Measurements from ENCODE around the gene PDXK.

Gene PDXK

DNA sequence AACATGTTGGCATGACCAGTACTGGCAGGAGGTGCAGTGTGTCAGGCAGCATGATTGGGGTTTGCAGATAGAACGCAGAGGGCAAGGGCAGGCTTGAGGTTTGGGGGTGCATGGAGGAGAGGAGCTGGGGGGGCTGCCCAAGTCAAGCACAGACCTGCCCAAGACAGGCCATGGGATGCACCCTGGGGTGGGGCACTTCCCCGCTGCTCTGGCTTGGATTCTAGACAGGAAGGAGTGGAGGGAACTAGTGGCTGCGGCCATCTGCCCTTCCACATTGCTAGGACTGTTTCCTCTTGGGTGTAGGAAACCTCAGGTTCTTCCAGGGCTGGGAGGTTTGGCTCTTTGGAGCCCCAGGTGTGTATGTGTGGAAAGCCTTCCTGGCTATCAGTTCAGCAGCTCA, 3.0 kb downstream of the PDXK start:
- Histone ChIP-seq H3K27me3 (ENCODE audit: insufficient read depth, low read length, poor library complexity) (no peaks in the 10 kb centered on the region), H4K8ac (ENCODE audit: low read depth, low read length) (no peak overlapping the region), H3K4me2 (ENCODE audit: low read length) (no peak overlapping the region), H3K4ac (ENCODE audit: low read depth, low read length) (no peak overlapping the region), H3K4me1 (ENCODE audit: control insufficient read depth, low read depth, low read length) (peaks cover 2% of the 10 kb centered on the region), H2BK120ac (ENCODE audit: low read depth, low read length) (no peak overlapping the region), H3K79me2 (ENCODE audit: control insufficient read depth, insufficient read depth, low read length) (peaks cover 18% of the 10 kb centered on the region), H4K5ac (ENCODE audit: low read length) (no peak overlapping the region), H3K56ac (ENCODE audit: low read length) (peak overlapping the region; percentile 15), H2AK5ac (ENCODE audit: low read length) (no peak overlapping the region), H2BK15ac (replicated peaks; ENCODE audit: low read depth) (no peak overlapping the region), H2BK5ac (ENCODE audit: low read length) (no peak overlapping the region), H3K36me3 (ENCODE audit: control insufficient read depth, insufficient read depth, low read length) (peaks cover 1% of the 10 kb centered on the region), H3K18ac (ENCODE audit: low read length) (no peak overlapping the region), H3K79me1 (ENCODE audit: low read length) (peaks cover 22% of the 10 kb centered on the region), H3K27ac (ENCODE audit: low read depth, low read length) (no peak overlapping the region), H3K23ac (ENCODE audit: low read length) (no peak overlapping the region), H3K9ac (ENCODE audit: low read length) (no peak overlapping the region), H3K4me3 (ENCODE audit: low read length) (no peak overlapping the region)
- WGBS (ENCODE audit: extremely low coverage, insufficient coverage, low lambda C conversion rate) = no CpG with 5 or more reads among the region's 3 CpGs
- no peak for DNase-seq

DNA sequence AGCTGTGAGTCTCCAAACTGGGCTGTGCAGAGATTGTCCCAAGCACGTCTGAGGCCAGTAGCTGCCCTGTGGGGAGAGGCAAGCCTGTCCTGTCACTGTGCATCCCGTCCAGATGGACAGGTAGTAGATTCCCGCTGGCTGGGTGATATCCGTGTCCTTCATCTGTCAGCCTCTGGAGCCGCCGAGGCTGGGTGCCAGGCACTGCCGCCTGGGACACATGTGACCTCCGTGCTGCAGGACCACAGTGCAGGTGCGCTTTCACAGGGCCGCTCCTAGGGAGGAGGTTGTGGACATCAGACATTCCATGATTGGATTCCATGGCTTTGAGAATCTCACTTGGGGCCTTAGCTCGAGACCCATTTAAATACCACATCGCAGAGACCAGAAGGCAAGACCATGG, 4.7 kb downstream of the PDXK start:
- no peak overlapping the region for H3K9ac ChIP-seq (ENCODE audit: low read length)
- no peak for DNase-seq

DNA sequence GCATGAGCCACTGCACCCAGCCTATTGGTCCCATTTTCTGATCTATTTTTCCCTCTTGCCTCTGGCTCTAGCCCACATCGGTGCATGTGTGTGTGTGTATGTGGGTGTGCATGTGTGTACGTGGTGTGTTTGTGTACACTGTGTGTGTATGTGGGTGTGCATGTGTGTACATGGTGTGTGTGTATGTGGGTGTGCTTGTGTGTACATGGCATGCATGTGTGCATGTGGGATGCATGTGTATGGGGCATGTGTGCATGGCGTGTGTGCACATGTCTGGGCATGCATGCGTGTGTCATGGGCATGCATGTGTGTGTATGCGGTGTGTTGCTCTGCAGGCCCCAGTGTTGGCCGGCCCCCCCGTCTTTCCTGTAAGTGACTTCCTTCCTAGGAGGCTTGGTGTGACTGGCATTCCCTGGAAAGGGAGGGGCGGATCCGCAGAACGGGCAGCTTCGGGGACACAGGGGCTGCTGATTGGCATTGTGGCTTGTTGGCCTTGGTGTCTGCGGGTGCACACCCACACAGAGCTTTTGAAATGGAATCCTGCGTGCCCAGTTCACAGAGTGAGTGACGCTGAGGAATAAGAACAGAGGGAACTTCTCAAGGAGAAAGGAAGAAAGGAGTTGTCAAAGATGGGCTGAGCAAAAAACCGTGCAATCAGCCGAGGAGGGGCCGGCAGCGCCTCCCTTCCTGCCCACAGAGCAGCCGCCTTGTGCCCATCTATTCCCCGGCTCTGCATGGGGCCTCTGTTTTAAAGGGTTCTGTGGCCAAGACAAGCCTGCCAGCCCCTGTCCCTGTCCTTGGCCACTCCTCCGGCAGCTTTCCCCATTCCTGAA, 8.0 kb downstream of the PDXK start:
- Histone ChIP-seq H3K23ac (ENCODE audit: low read length) (no peak overlapping the region), H3K9ac (ENCODE audit: low read length) (no peak overlapping the region), H3K36me3 (ENCODE audit: control insufficient read depth, insufficient read depth, low read length) (peaks cover 1% of the 10 kb centered on the region), H2BK15ac (replicated peaks; ENCODE audit: low read depth) (no peak overlapping the region), H2BK5ac (ENCODE audit: low read length) (no peak overlapping the region), H3K79me2 (ENCODE audit: control insufficient read depth, insufficient read depth, low read length) (peaks cover 19% of the 10 kb centered on the region), H3K79me1 (ENCODE audit: low read length) (peaks cover 16% of the 10 kb centered on the region), H2BK120ac (ENCODE audit: low read depth, low read length) (no peak overlapping the region), H3K4ac (ENCODE audit: low read depth, low read length) (no peak overlapping the region), H3K27me3 (ENCODE audit: insufficient read depth, low read length, poor library complexity) (no peaks in the 10 kb centered on the region), H3K56ac (ENCODE audit: low read length) (peak overlapping the region; percentile 49), H3K4me2 (ENCODE audit: low read length) (no peak overlapping the region), H4K5ac (ENCODE audit: low read length) (no peak overlapping the region), H2AK5ac (ENCODE audit: low read length) (no peak overlapping the region), H3K27ac (ENCODE audit: low read depth, low read length) (no peak overlapping the region), H3K18ac (ENCODE audit: low read length) (no peak overlapping the region), H3K4me3 (ENCODE audit: low read length) (no peak overlapping the region), H4K8ac (ENCODE audit: low read depth, low read length) (no peak overlapping the region), H3K4me1 (ENCODE audit: control insufficient read depth, low read depth, low read length) (peaks cover 2% of the 10 kb centered on the region)
- WGBS (ENCODE audit: extremely low coverage, insufficient coverage, low lambda C conversion rate) = no CpG with 5 or more reads among the region's 21 CpGs
- DNase-seq = no peak

More for the DNA sequence above, 4.7 kb downstream of the PDXK start:
- Histone ChIP-seq H2BK120ac (ENCODE audit: low read depth, low read length) (no peak overlapping the region), H3K4me1 (ENCODE audit: control insufficient read depth, low read depth, low read length) (peaks cover 4% of the 10 kb centered on the region), H4K5ac (ENCODE audit: low read length) (no peak overlapping the region), H3K56ac (ENCODE audit: low read length) (no peak overlapping the region), H3K4me3 (ENCODE audit: low read length) (no peak overlapping the region), H3K4ac (ENCODE audit: low read depth, low read length) (no peak overlapping the region), H3K23ac (ENCODE audit: low read length) (no peak overlapping the region), H2AK5ac (ENCODE audit: low read length) (no peak overlapping the region), H3K27me3 (ENCODE audit: insufficient read depth, low read length, poor library complexity) (no peaks in the 10 kb centered on the region), H2BK15ac (replicated peaks; ENCODE audit: low read depth) (no peak overlapping the region), H3K36me3 (ENCODE audit: control insufficient read depth, insufficient read depth, low read length) (peaks cover 1% of the 10 kb centered on the region), H3K4me2 (ENCODE audit: low read length) (no peak overlapping the region), H3K27ac (ENCODE audit: low read depth, low read length) (no peak overlapping the region), H4K8ac (ENCODE audit: low read depth, low read length) (no peak overlapping the region), H3K79me2 (ENCODE audit: control insufficient read depth, insufficient read depth, low read length) (peaks cover 23% of the 10 kb centered on the region), H2BK5ac (ENCODE audit: low read length) (no peak overlapping the region), H3K79me1 (ENCODE audit: low read length) (peaks cover 25% of the 10 kb centered on the region), H3K18ac (ENCODE audit: low read length) (no peak overlapping the region)
- no CpG with 5 or more reads among the region's 12 CpGs for WGBS (ENCODE audit: extremely low coverage, insufficient coverage, low lambda C conversion rate)

DNA sequence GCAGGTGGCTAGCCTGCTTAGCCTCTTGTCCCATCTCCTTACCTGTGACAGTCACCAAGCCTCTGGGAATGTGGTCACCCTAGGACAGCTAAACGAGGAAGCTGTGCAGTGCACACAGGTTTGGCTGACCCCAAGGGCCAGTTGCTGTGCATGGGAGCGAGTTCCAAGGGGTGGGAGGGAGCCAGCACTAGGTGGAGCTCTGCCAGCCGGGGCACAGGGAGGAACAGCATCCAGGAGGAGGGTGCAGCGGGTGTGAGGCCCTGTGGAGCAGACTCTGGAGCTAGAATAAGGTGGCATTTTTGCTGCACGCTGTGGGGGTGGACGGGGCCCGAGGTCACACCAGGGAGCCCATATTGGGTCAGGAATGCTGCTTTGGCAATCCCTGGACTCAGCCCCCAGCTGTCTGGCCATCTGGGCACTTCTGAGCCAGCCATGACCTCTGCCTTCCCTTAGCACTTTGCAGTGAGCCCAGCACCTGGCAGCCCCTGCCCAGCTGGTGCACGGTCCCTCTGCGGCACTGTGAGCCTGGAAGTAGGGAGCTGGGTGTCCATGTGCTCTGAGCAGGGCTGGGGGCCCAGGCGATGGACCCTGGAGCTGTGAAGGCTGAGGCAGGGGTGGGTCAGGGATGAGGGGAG, 8.7 kb downstream of the PDXK start:
- H3K27me3 ChIP-seq (ENCODE audit: insufficient read depth, low read length, poor library complexity) = no peaks in the 10 kb centered on the region
- WGBS (ENCODE audit: extremely low coverage, insufficient coverage, low lambda C conversion rate) = no CpG with 5 or more reads among the region's 10 CpGs

DNA sequence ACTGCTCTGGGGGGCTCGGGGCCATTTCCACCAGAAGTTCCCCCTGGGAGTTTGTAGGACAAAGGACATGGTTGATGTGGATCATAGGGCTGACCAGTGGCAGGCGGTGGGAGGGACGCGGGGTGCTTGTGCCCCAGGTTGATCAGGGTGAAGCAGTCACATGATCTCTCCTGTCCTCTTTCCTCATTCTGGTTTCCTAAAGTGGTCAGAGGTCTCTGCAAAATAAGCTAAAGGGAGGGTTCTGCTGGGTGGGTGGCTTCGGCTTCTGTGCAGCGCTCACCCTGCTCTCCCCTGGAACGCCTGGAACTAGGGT, 9.2 kb downstream of the PDXK start:
- H3K27ac ChIP-seq (ENCODE audit: low read depth, low read length) = peak overlapping the region; percentile 53
- peaks cover 16% of the 10 kb centered on the region for H3K79me1 ChIP-seq (ENCODE audit: low read length)
- DNase-seq = no peak
- H3K4me3 ChIP-seq (ENCODE audit: low read length) = peak overlapping the region; percentile 26
- no peaks in the 10 kb centered on the region for H3K27me3 ChIP-seq (ENCODE audit: insufficient read depth, low read length, poor library complexity)
- H3K36me3 ChIP-seq (ENCODE audit: control insufficient read depth, insufficient read depth, low read length) = peaks cover 1% of the 10 kb centered on the region
- H3K56ac ChIP-seq (ENCODE audit: low read length) = peak overlapping the region; percentile 95
- peaks cover 18% of the 10 kb centered on the region for H3K79me2 ChIP-seq (ENCODE audit: control insufficient read depth, insufficient read depth, low read length)
- no peak overlapping the region for H4K5ac ChIP-seq (ENCODE audit: low read length)
- peak overlapping the region; percentile 79 for H3K9ac ChIP-seq (ENCODE audit: low read length)
- H3K23ac ChIP-seq (ENCODE audit: low read length) = peak overlapping the region; percentile 80
- H2BK15ac ChIP-seq (replicated peaks; ENCODE audit: low read depth) = no peak overlapping the region
- H2AK5ac ChIP-seq (ENCODE audit: low read length) = no peak overlapping the region
- peak overlapping the region; percentile 82 for H3K4me2 ChIP-seq (ENCODE audit: low read length)
- peak overlapping the region; percentile 29 for H2BK5ac ChIP-seq (ENCODE audit: low read length)
- peaks cover 2% of the 10 kb centered on the region for H3K4me1 ChIP-seq (ENCODE audit: control insufficient read depth, low read depth, low read length)
- no peak overlapping the region for H4K8ac ChIP-seq (ENCODE audit: low read depth, low read length)
- H3K18ac ChIP-seq (ENCODE audit: low read length) = peak overlapping the region; percentile 8
- no CpG with 5 or more reads among the region's 7 CpGs for WGBS (ENCODE audit: extremely low coverage, insufficient coverage, low lambda C conversion rate)
- no peak overlapping the region for H2BK120ac ChIP-seq (ENCODE audit: low read depth, low read length)
- H3K4ac ChIP-seq (ENCODE audit: low read depth, low read length) = peak overlapping the region; percentile 26

More for the DNA sequence above, 8.7 kb downstream of the PDXK start:
- H3K4me3 ChIP-seq (ENCODE audit: low read length) = no peak overlapping the region
- peaks cover 2% of the 10 kb centered on the region for H3K4me1 ChIP-seq (ENCODE audit: control insufficient read depth, low read depth, low read length)
- no peak overlapping the region for H4K8ac ChIP-seq (ENCODE audit: low read depth, low read length)
- H2BK5ac ChIP-seq (ENCODE audit: low read length) = no peak overlapping the region
- H3K79me2 ChIP-seq (ENCODE audit: control insufficient read depth, insufficient read depth, low read length) = peaks cover 18% of the 10 kb centered on the region
- H2BK15ac ChIP-seq (replicated peaks; ENCODE audit: low read depth) = no peak overlapping the region
- H3K23ac ChIP-seq (ENCODE audit: low read length) = peak overlapping the region; percentile 80
- H3K9ac ChIP-seq (ENCODE audit: low read length) = peak overlapping the region; percentile 79
- H3K27ac ChIP-seq (ENCODE audit: low read depth, low read length) = no peak overlapping the region
- no peak overlapping the region for H2BK120ac ChIP-seq (ENCODE audit: low read depth, low read length)
- no peak for DNase-seq
- no peak overlapping the region for H4K5ac ChIP-seq (ENCODE audit: low read length)
- peaks cover 16% of the 10 kb centered on the region for H3K79me1 ChIP-seq (ENCODE audit: low read length)
- H3K4ac ChIP-seq (ENCODE audit: low read depth, low read length) = peak overlapping the region; percentile 26
- no peak overlapping the region for H3K18ac ChIP-seq (ENCODE audit: low read length)
- peak overlapping the region; percentile 90 for H2AK5ac ChIP-seq (ENCODE audit: low read length)
- no peak overlapping the region for H3K4me2 ChIP-seq (ENCODE audit: low read length)
- H3K56ac ChIP-seq (ENCODE audit: low read length) = peak overlapping the region; percentile 95
- peaks cover 1% of the 10 kb centered on the region for H3K36me3 ChIP-seq (ENCODE audit: control insufficient read depth, insufficient read depth, low read length)
